Measurements from ENCODE around the gene RAPGEF4.

DNA sequence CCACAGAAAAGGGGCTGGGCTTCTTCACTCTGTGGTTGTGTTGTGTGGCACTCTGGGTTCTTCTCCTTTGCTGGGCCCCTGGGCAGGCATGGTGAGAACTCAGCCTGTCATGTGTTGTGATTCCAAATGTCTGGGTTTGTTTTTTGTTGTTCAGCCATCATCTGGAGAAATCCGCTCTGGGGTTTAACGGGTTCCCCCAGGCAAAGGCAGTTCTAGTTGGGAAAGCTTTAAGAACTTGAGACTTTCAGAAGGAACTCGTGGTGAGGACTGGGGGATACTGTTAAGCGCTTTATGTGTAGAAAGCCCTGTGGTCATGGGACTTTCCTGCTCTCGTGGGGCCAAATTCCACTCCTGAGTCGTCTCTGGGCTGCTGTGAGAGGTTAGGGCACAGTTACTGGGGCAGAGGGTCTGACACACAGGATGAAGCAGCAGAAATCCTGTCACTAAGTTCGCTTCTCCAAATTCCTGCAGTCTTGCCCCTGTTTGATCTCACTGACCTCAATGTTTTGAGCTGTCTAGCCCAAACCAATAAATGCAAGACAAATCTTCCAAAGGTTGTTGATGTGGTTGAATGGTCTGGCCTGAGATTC is 87.7 kb downstream of the RAPGEF4 start:
- TF ChIP-seq, protein P1, sequence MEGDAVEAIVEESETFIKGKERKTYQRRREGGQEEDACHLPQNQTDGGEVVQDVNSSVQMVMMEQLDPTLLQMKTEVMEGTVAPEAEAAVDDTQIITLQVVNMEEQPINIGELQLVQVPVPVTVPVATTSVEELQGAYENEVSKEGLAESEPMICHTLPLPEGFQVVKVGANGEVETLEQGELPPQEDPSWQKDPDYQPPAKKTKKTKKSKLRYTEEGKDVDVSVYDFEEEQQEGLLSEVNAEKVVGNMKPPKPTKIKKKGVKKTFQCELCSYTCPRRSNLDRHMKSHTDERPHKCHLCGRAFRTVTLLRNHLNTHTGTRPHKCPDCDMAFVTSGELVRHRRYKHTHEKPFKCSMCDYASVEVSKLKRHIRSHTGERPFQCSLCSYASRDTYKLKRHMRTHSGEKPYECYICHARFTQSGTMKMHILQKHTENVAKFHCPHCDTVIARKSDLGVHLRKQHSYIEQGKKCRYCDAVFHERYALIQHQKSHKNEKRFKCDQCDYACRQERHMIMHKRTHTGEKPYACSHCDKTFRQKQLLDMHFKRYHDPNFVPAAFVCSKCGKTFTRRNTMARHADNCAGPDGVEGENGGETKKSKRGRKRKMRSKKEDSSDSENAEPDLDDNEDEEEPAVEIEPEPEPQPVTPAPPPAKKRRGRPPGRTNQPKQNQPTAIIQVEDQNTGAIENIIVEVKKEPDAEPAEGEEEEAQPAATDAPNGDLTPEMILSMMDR (conservative IDR thresholded peaks at IDR 0.05; ENCODE audit: low read depth, low read length) = no peak
- TF ChIP-seq RAD21 (IDR thresholded peaks at IDR 0.05; ENCODE audit: low read length) = no peak
- TF ChIP-seq SMC3 (IDR thresholded peaks at IDR 0.05; ENCODE audit: low read depth, low read length) = no peak
- no peak for TF ChIP-seq POLR2A (IDR thresholded peaks at IDR 0.05; ENCODE audit: low read depth, low read length)

All from IMR-90 (cell line).